ENCODE measurements around the gene ADAMTSL1. TPM values are rescaled to one million over a fixed set of nuclear protein-coding genes. Genes with fewer than 3 reads are reported as not detected.

Gene ADAMTSL1
- total and polyA plus RNA-seq, 2 experiments from 2014 or later: 2.3 to 5.0 TPM

GRCh38 chr9:18754537-18754936 is 280.6 kb downstream of the ADAMTSL1 start:
- H3K4me3 Mint-ChIP-seq: no peak overlapping the region
- no peak overlapping the region for H3K27ac Mint-ChIP-seq
- H3K9me3 Mint-ChIP-seq: no peaks in the 10 kb centered on the region
- no peak for TF ChIP-seq EZH2phosphoT487 (IDR thresholded peaks at IDR 0.05; ENCODE audit: unreplicated experiment)
- TF ChIP-seq ZNF462 (CRISPR knock-in tag; IDR thresholded peaks at IDR 0.05): no peak
- TF ChIP-seq EZH2 (IDR thresholded peaks at IDR 0.05; ENCODE audit: low read depth, unreplicated experiment): no peak
- no peak for TF ChIP-seq STAT1 (IDR thresholded peaks at IDR 0.05; ENCODE audit: unreplicated experiment)
- TF ChIP-seq ZNF114 (CRISPR knock-in tag; IDR thresholded peaks at IDR 0.05): no peak
- TF ChIP-seq JUNB (IDR thresholded peaks at IDR 0.05; ENCODE audit: unreplicated experiment): no peak
- no peak overlapping the region for H2AFZ ChIP-seq
- no peaks in the 10 kb centered on the region for H3K27me3 Mint-ChIP-seq (ENCODE audit: insufficient read depth, low read depth, poor library complexity)
- no peak overlapping the region for H3K27ac ChIP-seq (ENCODE audit: low read depth)
- no peak for ATAC-seq
- no peak overlapping the region for H3K4me2 ChIP-seq
- H4K20me1 ChIP-seq (replicated peaks; ENCODE audit: insufficient read depth): no peaks in the 10 kb centered on the region
- H3K9me2 ChIP-seq (ENCODE audit: insufficient read depth): no peaks in the 10 kb centered on the region
- H3K4me1 Mint-ChIP-seq: peaks cover 4% of the 10 kb centered on the region; the same call in 2 of the 3 replicates
- no peaks in the 10 kb centered on the region for H3K36me3 ChIP-seq (ENCODE audit: insufficient read depth)
- H3K79me2 ChIP-seq (replicated peaks; ENCODE audit: insufficient read depth): no peaks in the 10 kb centered on the region
- H3K4me1 ChIP-seq (ENCODE audit: insufficient read depth): no peaks in the 10 kb centered on the region
- DNase-seq (ENCODE audit: low spot score): no peak
- H3F3A ChIP-seq (replicated peaks; ENCODE audit: low read depth): no peaks in the 10 kb centered on the region
- no peak overlapping the region for H3K4me3 ChIP-seq
- no peaks in the 10 kb centered on the region for H3K27me3 ChIP-seq (ENCODE audit: insufficient read depth)
- H3K36me3 Mint-ChIP-seq (ENCODE audit: low read depth): no peaks in the 10 kb centered on the region

- Mint-ChIP-seq H3K9me3 (no peaks in the 10 kb centered on the region), H3K36me3 (ENCODE audit: low read depth) (no peaks in the 10 kb centered on the region), H3K4me1 (peaks cover 4% of the 10 kb centered on the region; the same call in 2 of the 3 replicates), H3K27me3 (ENCODE audit: insufficient read depth, low read depth, poor library complexity) (no peaks in the 10 kb centered on the region), H3K4me3 (no peak overlapping the region), H3K27ac (no peak overlapping the region)
- no peaks in the 10 kb centered on the region for H3K27me3 ChIP-seq (ENCODE audit: insufficient read depth)
- H3K4me1 ChIP-seq (ENCODE audit: insufficient read depth): no peaks in the 10 kb centered on the region
- H3K4me3 ChIP-seq: no peak overlapping the region
- no peak overlapping the region for H2AFZ ChIP-seq
- H4K20me1 ChIP-seq (replicated peaks; ENCODE audit: insufficient read depth): no peaks in the 10 kb centered on the region
- no peaks in the 10 kb centered on the region for H3K36me3 ChIP-seq (ENCODE audit: insufficient read depth)
- TF ChIP-seq ETS1 (IDR thresholded peaks at IDR 0.05) (no peak), JUNB (IDR thresholded peaks at IDR 0.05; ENCODE audit: unreplicated experiment) (no peak), CREB1 (CRISPR knock-in tag; IDR thresholded peaks at IDR 0.05; ENCODE audit: low read depth) (no peak), CTCF (conservative IDR thresholded peaks at IDR 0.05; ENCODE audit: low read depth in 2 of 2) (no peak), EZH2 (IDR thresholded peaks at IDR 0.05; ENCODE audit: low read depth, unreplicated experiment) (no peak)
- H3K4me2 ChIP-seq: no peak overlapping the region
- no peak overlapping the region for H3K27ac ChIP-seq (ENCODE audit: low read depth)
- ATAC-seq (no peak), DNase-seq (ENCODE audit: low spot score) (no peak)
- H3F3A ChIP-seq (replicated peaks; ENCODE audit: low read depth): no peaks in the 10 kb centered on the region
- H3K79me2 ChIP-seq (replicated peaks; ENCODE audit: insufficient read depth): no peaks in the 10 kb centered on the region
- no peaks in the 10 kb centered on the region for H3K9me2 ChIP-seq (ENCODE audit: insufficient read depth)
These were observed 281.3 kb downstream of the ADAMTSL1 start for GRCh38 chr9:18755263-18755662.
